PC-3 (cell line): ENCODE results near the gene GLYATL1B. TPM values are rescaled to one million over a fixed set of nuclear protein-coding genes. Genes with fewer than 3 reads are reported as not detected.
A peak's percentile ranks its signal among the peaks of the same experiment; 100 is the strongest.

Source experiments
- ATAC-seq: fragments of 200-7000 bp; cut with Tn5 transposase; 2 replicates; pipeline ENCODE4 v1.9.1; 2020; ENCODE audit warnings: mild to moderate bottlenecking, moderate library complexity
- BruUV-seq: library from RNA; stranded (reverse); fragments of 400-500 nt; replicated peaks from 2 replicates; lab custom pipeline; 2021; lab: Mats Ljungman, UMichigan
- CTCF ChIA-PET: fragments of 300-600 bp; sonication (Branson Sonifier 250); formaldehyde crosslinking; loops from one replicate; lab custom pipeline; 2022; ENCODE audit warnings: antibody characterized with exemption; lab: Charles Lee
- POLR2A ChIA-PET: fragments of 300-600 bp; sonication (Branson Sonifier 250); formaldehyde crosslinking; loops from one replicate; lab custom pipeline; 2022; ENCODE audit warnings: antibody characterized with exemption; ENCODE audit not compliant: unreplicated experiment; lab: Charles Lee
- DNase-seq: peaks from one replicate; pipeline ENCODE4 v3.0.0-alpha.2; 2015
- H2AFZ ChIP-seq: fragments of 300-600 bp; sonication (generic); 2 replicates; pipeline ENCODE4 v1.6.0; 2016; ENCODE audit warnings: antibody characterized with exemption, low read length
- H3F3A ChIP-seq: fragments of 300-600 bp; sonication (generic); one replicate; pipeline ENCODE4 v1.6.0; 2017; ENCODE audit warnings: antibody characterized with exemption, low read length, control low read depth, mild to moderate bottlenecking; ENCODE audit not compliant: unreplicated experiment
- H3K27ac ChIP-seq: fragments of 300-600 bp; sonication (generic); 2 replicates; pipeline ENCODE4 v1.5.1; 2016; ENCODE audit warnings: mild to moderate bottlenecking, low read length
- H3K27me3 ChIP-seq: fragments of 300-600 bp; sonication (generic); 2 replicates; pipeline ENCODE4 v1.6.1; 2016; ENCODE audit warnings: low read length, mixed read lengths
- H3K36me3 ChIP-seq: fragments of 300-600 bp; sonication (generic); 2 replicates; pipeline ENCODE4 v1.6.1; 2016; ENCODE audit warnings: low read depth, mixed run types, low read length, mixed read lengths
- H3K4me1 ChIP-seq: fragments of 300-600 bp; sonication (generic); 2 replicates; pipeline ENCODE4 v1.5.1; 2016; ENCODE audit warnings: low read length; ENCODE audit not compliant: insufficient read depth
- H3K4me2 ChIP-seq: fragments of 300-600 bp; sonication (generic); 2 replicates; pipeline ENCODE4 v1.6.0; 2016; ENCODE audit warnings: low read length
- H3K4me3 ChIP-seq: fragments of 300-600 bp; sonication (generic); 2 replicates; pipeline ENCODE4 v1.5.1; 2016; ENCODE audit warnings: mild to moderate bottlenecking, low read length, mixed read lengths
- H3K79me2 ChIP-seq: fragments of 300-600 bp; sonication (generic); 2 replicates; pipeline ENCODE4 v1.6.1; 2017; ENCODE audit warnings: low read length, mixed read lengths
- H3K9ac ChIP-seq: fragments of 300-600 bp; sonication (generic); 2 replicates; pipeline ENCODE4 v1.6.0; 2016; ENCODE audit warnings: mild to moderate bottlenecking, low read length
- H3K9me2 ChIP-seq: fragments of 300-600 bp; sonication (generic); replicated peaks from 2 replicates; pipeline ENCODE4 v1.6.1; 2016; ENCODE audit warnings: mixed run types, low read length, mixed read lengths
- H3K9me3 ChIP-seq: fragments of 300-600 bp; sonication (generic); 2 replicates; pipeline ENCODE4 v1.6.1; 2016; ENCODE audit warnings: low read length, mixed read lengths
- H4K20me1 ChIP-seq: fragments of 300-600 bp; sonication (generic); 2 replicates; pipeline ENCODE4 v1.6.1; 2016; ENCODE audit warnings: low read length, mixed read lengths
- CTCF ChIP-seq: fragments of 300-600 bp; sonication (generic); conservative IDR thresholded peaks from 2 replicates; pipeline ENCODE4 v1.5.1; 2017; ENCODE audit warnings: antibody characterized with exemption, low read depth, mild to moderate bottlenecking, low read length
- EZH2 ChIP-seq: fragments of 300-600 bp; sonication (generic); IDR thresholded peaks from one replicate; pipeline ENCODE4 v1.6.1; 2017; ENCODE audit warnings: antibody characterized with exemption, mild to moderate bottlenecking, low read length; ENCODE audit not compliant: unreplicated experiment
- EZH2phosphoT487 ChIP-seq: fragments of 300-600 bp; sonication (generic); IDR thresholded peaks from 2 replicates; pipeline ENCODE4 v1.6.1; 2018; ENCODE audit warnings: mild to moderate bottlenecking, antibody characterized with exemption, low read length, borderline replicate concordance
- intact Hi-C: fragments of 100-400 bp; cut with micrococcal nuclease; formaldehyde crosslinking; loops from 2 replicates; pipeline ENCODE4 v1.9.0; 2023
- total RNA-seq: library from RNA; depleted of rRNA; stranded (reverse); fragments of >200 nt; gene quantifications from 2 replicates; pipeline ENCODE4 v1.2.3, GENCODE V29; 2014

Gene GLYATL1B
- total RNA-seq, 1 experiment from 2014 or later = not detected

GRCh38 chr11:59141673-59142460, 55.8 kb downstream of the GLYATL1B start:
- Histone ChIP-seq H3K4me1 (peaks cover 35% of the 10 kb centered on the region), H4K20me1 (no peaks in the 10 kb centered on the region), H3K79me2 (peaks cover 36% of the 10 kb centered on the region), H3K4me2 (peak overlapping the region; percentile 94), H2AFZ (peak overlapping the region; percentile 85), H3K36me3 (0 out of 2 replicates have a peak, but pooled peaks cover 6% of the 10 kb centered on the region), H3K4me3 (peak overlapping the region; percentile 79), H3F3A (no peaks in the 10 kb centered on the region), H3K9me2 (no peaks in the 10 kb centered on the region), H3K27me3 (no peaks in the 10 kb centered on the region), H3K9me3 (no peaks in the 10 kb centered on the region), H3K9ac (peak overlapping the region; percentile 77), H3K27ac (peak overlapping the region; percentile 68)
- TF ChIP-seq EZH2 = no peak
- no peak for TF ChIP-seq CTCF
- TF ChIP-seq EZH2phosphoT487 = no peak
- intact Hi-C loops = loop anchor here (1.0 to 10.0 kb wide), 4 partner anchors 16 to 565 kb away; partner anchors contain the start of genes FAM111B, LPXN and ZFP91
- POLR2A ChIA-PET = interaction anchor here (0.5 to 0.6 kb wide), 3 partner anchors 31 to 527 kb away, joined by 3 to 5 read pairs (median 4); partner anchors contain the start of gene PATL1
- TSS peak; percentile 71 for BruUV-seq
- ATAC-seq (no peak), DNase-seq (peak; percentile 37)
- CTCF ChIA-PET = interaction anchor here (0.6 to 1.8 kb wide), 3 partner anchors 14 to 462 kb away, joined by 3 to 13 read pairs (median 4); no protein-coding TSS in a partner anchor

GRCh38 chr11:59142530-59143507, 56.7 kb downstream of the GLYATL1B start, which contains the start of gene FAM111A:
TSS of gene FAM111A (plus strand) at chr11:59142856. CDS start at chr11:59148873, 6,017 bp downstream.
- H3K9me3 ChIP-seq = no peaks in the 10 kb centered on the region
- intact Hi-C loops = loop anchor here (1.0 to 10.0 kb wide), 4 partner anchors 15 to 566 kb away; partner anchors contain the start of genes FAM111B, LPXN and ZFP91
- ChIA-PET POLR2A (interaction anchor here (0.6 kb wide), 2 partner anchors 31 to 526 kb away, joined by 3 to 4 read pairs; partner anchors contain the start of gene PATL1), CTCF (interaction anchor here (0.6 to 1.8 kb wide), 2 partner anchors 15 to 461 kb away, joined by 4 to 13 read pairs; no protein-coding TSS in a partner anchor)
- ATAC-seq (peak; percentile 77), DNase-seq (peak; percentile 96)
- BruUV-seq = no TSS peak
- peaks cover 38% of the 10 kb centered on the region for H3K4me1 ChIP-seq
- peaks cover 43% of the 10 kb centered on the region for H3K79me2 ChIP-seq
- peak within 1 kb of the TSS; percentile 77 for H3K9ac ChIP-seq
- no peaks in the 10 kb centered on the region for H4K20me1 ChIP-seq
- H3K27ac ChIP-seq = peak within 1 kb of the TSS; percentile 68
- TF ChIP-seq EZH2 = no peak
- TF ChIP-seq CTCF = peak; percentile 49
- TF ChIP-seq EZH2phosphoT487 = no peak
- 0 out of 2 replicates have a peak, but pooled peaks cover 12% of the 10 kb centered on the region for H3K36me3 ChIP-seq
- H2AFZ ChIP-seq = peak within 1 kb of the TSS; percentile 85
- no peaks in the 10 kb centered on the region for H3F3A ChIP-seq
- peak within 1 kb of the TSS; percentile 94 for H3K4me2 ChIP-seq
- peak within 1 kb of the TSS; percentile 79 for H3K4me3 ChIP-seq
- H3K9me2 ChIP-seq = no peaks in the 10 kb centered on the region
- no peaks in the 10 kb centered on the region for H3K27me3 ChIP-seq
